Measurements from ENCODE around the gene SRGAP3.

DNA sequence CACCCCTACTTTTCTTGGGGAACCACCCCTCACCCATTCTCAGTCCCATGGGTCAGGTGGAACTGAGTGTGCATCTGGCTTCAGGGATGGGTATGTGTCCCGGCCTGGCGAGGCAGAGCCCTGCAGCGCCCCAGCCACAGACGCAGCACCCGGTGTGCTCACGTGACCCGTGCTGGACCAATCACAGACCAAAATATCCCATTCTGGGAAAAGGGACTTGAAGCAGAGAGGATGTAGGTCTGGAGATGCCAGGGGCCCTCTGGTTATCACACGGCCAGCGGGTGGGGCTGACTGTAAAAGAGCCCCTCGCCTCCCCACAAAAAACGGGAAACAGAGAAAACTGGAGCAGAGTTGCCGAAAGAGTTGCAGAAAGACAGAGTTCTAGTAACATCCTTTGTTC, 148.2 kb downstream of the SRGAP3 start:
- TF ChIP-seq, protein P1, sequence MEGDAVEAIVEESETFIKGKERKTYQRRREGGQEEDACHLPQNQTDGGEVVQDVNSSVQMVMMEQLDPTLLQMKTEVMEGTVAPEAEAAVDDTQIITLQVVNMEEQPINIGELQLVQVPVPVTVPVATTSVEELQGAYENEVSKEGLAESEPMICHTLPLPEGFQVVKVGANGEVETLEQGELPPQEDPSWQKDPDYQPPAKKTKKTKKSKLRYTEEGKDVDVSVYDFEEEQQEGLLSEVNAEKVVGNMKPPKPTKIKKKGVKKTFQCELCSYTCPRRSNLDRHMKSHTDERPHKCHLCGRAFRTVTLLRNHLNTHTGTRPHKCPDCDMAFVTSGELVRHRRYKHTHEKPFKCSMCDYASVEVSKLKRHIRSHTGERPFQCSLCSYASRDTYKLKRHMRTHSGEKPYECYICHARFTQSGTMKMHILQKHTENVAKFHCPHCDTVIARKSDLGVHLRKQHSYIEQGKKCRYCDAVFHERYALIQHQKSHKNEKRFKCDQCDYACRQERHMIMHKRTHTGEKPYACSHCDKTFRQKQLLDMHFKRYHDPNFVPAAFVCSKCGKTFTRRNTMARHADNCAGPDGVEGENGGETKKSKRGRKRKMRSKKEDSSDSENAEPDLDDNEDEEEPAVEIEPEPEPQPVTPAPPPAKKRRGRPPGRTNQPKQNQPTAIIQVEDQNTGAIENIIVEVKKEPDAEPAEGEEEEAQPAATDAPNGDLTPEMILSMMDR (conservative IDR thresholded peaks at IDR 0.05; ENCODE audit: low read depth, low read length), result no peak
- TF ChIP-seq EZH2 (IDR thresholded peaks at IDR 0.05; ENCODE audit: borderline replicate concordance, low read depth, low read length, poor library complexity, severe bottlenecking), result no peak

Measured in A673 (cell line).